Activated CD4-positive, alpha-beta memory T cell treated with anti-CD3 and anti-CD28 coated beads for 36 hours (primary cell): ENCODE measurements around the gene CDCA5. TPM values are rescaled to one million over a fixed set of nuclear protein-coding genes. Genes with fewer than 3 reads are reported as not detected.
A peak's percentile ranks its signal among the peaks of the same experiment; 100 is the strongest.

Source experiments
- CTCF ChIA-PET: fragments of 350-600 bp; sonication (Branson Sonifier 250); formaldehyde crosslinking; loops from one replicate; lab custom pipeline; 2021; ENCODE audit warnings: antibody characterized with exemption, inconsistent platforms; lab: Charles Lee
- POLR2A ChIA-PET: fragments of 350-600 bp; sonication (Branson Sonifier 250); formaldehyde crosslinking; loops from one replicate; lab custom pipeline; 2021; ENCODE audit warnings: antibody characterized with exemption; lab: Charles Lee
- DNase-seq: peaks from one replicate; pipeline ENCODE4 v3.0.0-alpha.2; 2020
- H3K27ac Mint-ChIP-seq: one replicate; pipeline ENCODE4 v1.8.0; 2021; ENCODE audit warnings: mixed read lengths
- H3K27me3 Mint-ChIP-seq: one replicate; pipeline ENCODE4 v1.8.0; 2021; ENCODE audit warnings: mixed read lengths
- H3K36me3 Mint-ChIP-seq: one replicate; pipeline ENCODE4 v1.8.0; 2021; ENCODE audit warnings: mixed read lengths
- H3K4me1 Mint-ChIP-seq: one replicate; pipeline ENCODE4 v1.8.0; 2021; ENCODE audit warnings: low read depth, mixed read lengths
- H3K4me3 Mint-ChIP-seq: one replicate; pipeline ENCODE4 v1.8.0; 2021; ENCODE audit warnings: mild to moderate bottlenecking, mixed read lengths
- H3K9me3 Mint-ChIP-seq: one replicate; pipeline ENCODE4 v1.8.0; 2021; ENCODE audit warnings: mixed read lengths
- intact Hi-C: fragments of 100-400 bp; cut with micrococcal nuclease; formaldehyde crosslinking; loops from one replicate; pipeline ENCODE4 v1.15.1; 2023
- total RNA-seq, 2 experiments: library from RNA; stranded (reverse); gene quantifications; one replicate each; pipeline ENCODE4 v1.2.3, GENCODE V29; 2021

CDCA5 gene
- total RNA-seq, 2 experiments from 2014 or later, result 111 to 112 TPM

- peaks cover 66% of the 10 kb centered on the region for H3K4me1 Mint-ChIP-seq
- H3K9me3 Mint-ChIP-seq, result no peaks in the 10 kb centered on the region
- DNase-seq, result no peak
- H3K27ac Mint-ChIP-seq, result peak overlapping the region; percentile 89
- ChIA-PET POLR2A (interaction anchor here (1.0 to 2.7 kb wide), 7 partner anchors 10 to 333 kb away, joined by 4 to 15 read pairs (median 6); partner anchors contain the start of genes CAPN1, POLA2 and VPS51), CTCF (interaction anchor here (0.6 to 5.7 kb wide), 12 partner anchors 8 to 270 kb away, joined by 3 to 72 read pairs (median 4); partner anchors contain the start of genes ARL2, SYVN1 and TM7SF2)
- peak overlapping the region; percentile 86 for H3K4me3 Mint-ChIP-seq
- no peaks in the 10 kb centered on the region for H3K27me3 Mint-ChIP-seq
- H3K36me3 Mint-ChIP-seq, result peaks cover 42% of the 10 kb centered on the region
- intact Hi-C loops, result loop anchor here (10.0 kb wide), 2 partner anchors 373 to 873 kb away; partner anchors contain the start of genes FKBP2, PPP1R14B and RASGRP2
Measured at GRCh38 chr11:65118097-65118837, 34.4 kb upstream of the CDCA5 start.

GRCh38 chr11:65117206-65118096, 33.6 kb upstream of the CDCA5 start, which contains the start of gene ZNHIT2:
Gene ZNHIT2, minus strand, starts transcription at chr11:65117701. Its CDS starts 48 bp downstream, at chr11:65117653.
- DNase-seq, result peak; percentile 100
- H3K27me3 Mint-ChIP-seq, result no peaks in the 10 kb centered on the region
- H3K27ac Mint-ChIP-seq, result peak within 1 kb of the TSS; percentile 95
- intact Hi-C loops, result loop anchor here (1.0 to 10.0 kb wide), 9 partner anchors 17 to 873 kb away; partner anchors contain the start of genes CDCA5, FKBP2, PPP1R14B and RASGRP2
- CTCF ChIA-PET, result interaction anchor here (0.6 to 5.7 kb wide), 20 partner anchors 7 to 536 kb away, joined by 3 to 72 read pairs (median 4); partner anchors contain the start of genes ARL2, SNX15, SYVN1 and TM7SF2
- peaks cover 42% of the 10 kb centered on the region for H3K36me3 Mint-ChIP-seq
- peak within 1 kb of the TSS; percentile 86 for H3K4me3 Mint-ChIP-seq
- POLR2A ChIA-PET, result interaction anchor here (0.7 to 2.7 kb wide), 11 partner anchors 9 to 339 kb away, joined by 3 to 15 read pairs (median 5); partner anchors contain the start of genes ARL2, CAPN1, POLA2 and SF1
- H3K4me1 Mint-ChIP-seq, result peaks cover 68% of the 10 kb centered on the region
- H3K9me3 Mint-ChIP-seq, result no peaks in the 10 kb centered on the region

DNA sequence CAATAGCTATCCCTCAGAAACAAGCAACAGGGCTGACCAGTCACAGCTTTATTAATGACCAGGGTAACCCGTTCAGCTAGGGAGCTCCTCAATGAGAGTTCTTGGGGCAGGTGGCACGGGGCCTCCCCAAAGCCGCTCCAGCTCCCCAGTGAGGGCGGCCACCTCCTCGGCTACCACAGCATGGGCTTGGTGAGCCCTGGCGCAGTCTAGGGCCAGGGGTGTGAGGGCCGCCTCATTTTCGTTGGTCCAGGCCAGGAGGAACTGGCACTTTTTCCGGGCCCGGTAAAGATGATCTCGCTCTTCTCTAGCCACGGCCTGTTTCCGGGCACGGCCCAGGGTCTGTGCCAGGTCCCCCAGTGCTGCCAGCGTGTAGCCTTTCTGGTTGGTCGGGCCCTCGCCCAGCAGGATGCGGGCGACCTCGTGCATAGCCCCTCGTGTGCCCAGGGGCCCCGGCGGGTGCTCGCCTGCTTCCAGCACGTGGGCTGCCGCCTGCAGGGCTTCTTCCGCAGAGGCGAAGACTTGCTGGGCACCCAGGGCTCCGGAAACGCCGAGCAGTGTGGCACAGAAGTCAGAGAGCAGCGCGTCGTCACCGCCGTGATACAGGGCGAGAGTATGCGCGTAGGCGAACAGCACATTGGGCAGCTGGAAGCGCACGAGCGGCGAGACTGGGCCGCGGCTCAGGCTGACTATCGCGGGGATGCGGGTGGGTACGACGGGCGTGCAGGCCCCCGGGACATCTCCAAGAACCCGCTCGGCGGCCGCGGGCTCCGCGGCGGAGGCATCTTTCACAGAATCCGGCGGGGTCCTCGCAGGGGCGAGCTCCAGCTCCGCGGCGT, 32.7 kb upstream of the CDCA5 start:
- Mint-ChIP-seq H3K9me3 (no peaks in the 10 kb centered on the region), H3K27ac (peak overlapping the region; percentile 95), H3K36me3 (peaks cover 36% of the 10 kb centered on the region), H3K4me1 (peaks cover 68% of the 10 kb centered on the region), H3K27me3 (no peaks in the 10 kb centered on the region), H3K4me3 (peak overlapping the region; percentile 86)
- peak; percentile 84 for DNase-seq
- intact Hi-C loops, result loop anchor here (1.0 to 10.0 kb wide), 9 partner anchors 18 to 872 kb away; partner anchors contain the start of genes CDCA5, FKBP2, PPP1R14B and RASGRP2
- ChIA-PET CTCF (interaction anchor here (0.6 to 2.8 kb wide), 9 partner anchors 13 to 537 kb away, joined by 3 to 16 read pairs (median 4); partner anchors contain the start of genes ARL2, SYVN1 and VPS51), POLR2A (interaction anchor here (0.6 to 2.7 kb wide), 8 partner anchors 15 to 898 kb away, joined by 3 to 15 read pairs (median 6); partner anchors contain the start of genes ARL2, POLA2, SF1 and SYVN1)

GRCh38 chr11:65115361-65116082, 31.7 kb upstream of the CDCA5 start:
- Mint-ChIP-seq H3K27ac (peak overlapping the region; percentile 95), H3K4me1 (peaks cover 69% of the 10 kb centered on the region), H3K4me3 (peak overlapping the region; percentile 86), H3K27me3 (no peaks in the 10 kb centered on the region), H3K9me3 (no peaks in the 10 kb centered on the region), H3K36me3 (peaks cover 25% of the 10 kb centered on the region)
- DNase-seq, result no peak
- intact Hi-C loops, result loop anchor here (2.0 to 10.0 kb wide), 5 partner anchors 19 to 871 kb away; partner anchors contain the start of genes FKBP2, PPP1R14B, RASGRP2 and SYVN1
- CTCF ChIA-PET, result interaction anchor here (0.7 to 1.6 kb wide), 2 partner anchors 66 to 101 kb away, joined by 3 read pairs; partner anchors contain the start of genes ARL2 and CAPN1
- POLR2A ChIA-PET, result interaction anchor here (0.6 to 2.7 kb wide), 2 partner anchors 19 to 897 kb away, joined by 3 to 15 read pairs; partner anchors contain the start of gene VPS51

DNA sequence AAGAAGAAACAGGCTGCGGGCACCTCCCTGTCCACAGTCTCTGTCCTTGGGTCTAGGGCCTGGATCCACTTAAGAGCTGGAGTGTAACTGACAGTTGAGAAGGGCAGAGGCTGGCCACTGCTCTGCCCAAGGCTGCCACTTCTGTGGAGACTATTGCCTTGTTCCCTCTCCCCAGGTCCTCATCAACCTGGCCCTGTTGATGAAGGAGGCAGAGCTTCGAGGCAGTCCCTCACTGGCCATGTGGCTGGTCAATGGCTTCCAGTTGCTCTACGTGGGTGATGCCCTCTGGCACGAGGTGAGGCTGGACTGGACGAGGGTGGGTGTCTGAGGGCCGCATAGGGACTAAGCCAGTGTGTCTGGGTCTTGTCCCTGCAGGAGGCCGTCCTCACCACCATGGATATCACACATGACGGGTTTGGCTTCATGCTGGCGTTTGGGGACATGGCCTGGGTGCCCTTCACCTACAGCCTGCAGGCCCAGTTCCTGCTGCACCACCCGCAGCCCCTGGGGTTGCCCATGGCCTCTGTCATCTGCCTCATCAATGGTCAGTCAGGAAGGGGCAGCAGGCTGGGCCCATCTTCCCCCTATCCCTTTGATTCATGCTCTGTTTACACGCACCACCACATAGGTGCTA, 30.8 kb upstream of the CDCA5 start:
- Mint-ChIP-seq H3K27me3 (no peaks in the 10 kb centered on the region), H3K36me3 (peaks cover 16% of the 10 kb centered on the region), H3K9me3 (no peaks in the 10 kb centered on the region), H3K27ac (no peak overlapping the region), H3K4me3 (no peak overlapping the region), H3K4me1 (peaks cover 67% of the 10 kb centered on the region)
- intact Hi-C loops, result loop anchor here (10.0 kb wide), 2 partner anchors 370 to 870 kb away; partner anchors contain the start of genes FKBP2, PPP1R14B and RASGRP2
- CTCF ChIA-PET, result interaction anchor here (0.7 to 2.6 kb wide), 3 partner anchors 31 to 100 kb away, joined by 3 to 7 read pairs (median 3); partner anchors contain the start of genes ARL2, CAPN1, CDCA5 and ZFPL1
- POLR2A ChIA-PET, result no interaction called here
- DNase-seq, result no peak

DNA sequence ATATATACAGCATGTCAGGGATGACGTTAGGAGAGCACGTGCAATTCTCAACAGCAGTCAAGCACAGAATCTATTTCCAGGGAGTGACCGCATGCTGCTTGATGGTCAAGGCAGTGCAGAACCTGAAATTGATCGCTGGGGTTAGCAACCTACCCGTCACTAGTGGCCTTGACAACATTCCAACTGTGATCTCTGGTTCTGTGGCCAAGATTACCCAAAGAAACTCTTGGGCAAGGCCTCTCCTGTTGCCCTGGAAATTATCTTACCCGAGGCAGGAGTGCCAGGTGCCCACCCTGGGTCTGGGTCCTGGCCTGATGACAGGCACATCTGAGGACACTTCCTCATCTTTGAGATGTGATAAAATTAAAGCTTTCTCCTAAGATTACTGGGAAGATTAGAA, 30.0 kb upstream of the CDCA5 start:
- H3K36me3 Mint-ChIP-seq, result peaks cover 13% of the 10 kb centered on the region
- no peaks in the 10 kb centered on the region for H3K27me3 Mint-ChIP-seq
- H3K4me1 Mint-ChIP-seq, result peaks cover 65% of the 10 kb centered on the region
- POLR2A ChIA-PET, result interaction anchor here (2.8 kb wide), 1 partner anchor 8 kb away, joined by 19 read pairs; the partner anchor contains the start of genes FAU and MRPL49
- H3K4me3 Mint-ChIP-seq, result peak overlapping the region; percentile 84
- no peaks in the 10 kb centered on the region for H3K9me3 Mint-ChIP-seq
- CTCF ChIA-PET, result interaction anchor here (2.6 to 6.7 kb wide), 3 partner anchors 6 to 31 kb away, joined by 7 to 122 read pairs (median 72); partner anchors contain the start of genes CDCA5, FAU, MRPL49 and VPS51
- intact Hi-C loops, result loop anchor here (10.0 kb wide), 2 partner anchors 369 to 869 kb away; partner anchors contain the start of genes FKBP2, PPP1R14B and RASGRP2
- no peak overlapping the region for H3K27ac Mint-ChIP-seq
- no peak for DNase-seq

- DNase-seq, result no peak
- ChIA-PET CTCF (interaction anchor here (0.6 to 6.7 kb wide), 11 partner anchors 7 to 265 kb away, joined by 3 to 122 read pairs (median 8); partner anchors contain the start of genes ARL2, CAPN1, CDCA5 and FAU), POLR2A (interaction anchor here (1.1 to 2.8 kb wide), 5 partner anchors 8 to 68 kb away, joined by 3 to 19 read pairs (median 5); partner anchors contain the start of genes CAPN1, FAU, MRPL49 and SYVN1)
- Mint-ChIP-seq H3K4me1 (peaks cover 60% of the 10 kb centered on the region), H3K27me3 (no peaks in the 10 kb centered on the region), H3K27ac (peak overlapping the region; percentile 56), H3K4me3 (peak overlapping the region; percentile 84), H3K36me3 (peaks cover 9% of the 10 kb centered on the region), H3K9me3 (no peaks in the 10 kb centered on the region)
- intact Hi-C loops, result loop anchor here (10.0 kb wide), 2 partner anchors 369 to 869 kb away; partner anchors contain the start of genes FKBP2, PPP1R14B and RASGRP2
Measured at GRCh38 chr11:65113361-65113756, 29.5 kb upstream of the CDCA5 start.

- H3K4me1 Mint-ChIP-seq, result peaks cover 56% of the 10 kb centered on the region
- intact Hi-C loops, result loop anchor here (10.0 kb wide), 2 partner anchors 368 to 868 kb away; partner anchors contain the start of genes FKBP2, PPP1R14B and RASGRP2
- H3K27ac Mint-ChIP-seq, result peak overlapping the region; percentile 56
- peak overlapping the region; percentile 84 for H3K4me3 Mint-ChIP-seq
- peak; percentile 84 for DNase-seq
- POLR2A ChIA-PET, result interaction anchor here (0.8 to 2.8 kb wide), 7 partner anchors 9 to 69 kb away, joined by 3 to 19 read pairs (median 5); partner anchors contain the start of genes CAPN1, CDCA5, FAU and MRPL49
- H3K36me3 Mint-ChIP-seq, result peaks cover 5% of the 10 kb centered on the region
- CTCF ChIA-PET, result interaction anchor here (0.6 to 6.7 kb wide), 13 partner anchors 7 to 910 kb away, joined by 3 to 122 read pairs (median 8); partner anchors contain the start of genes ARL2, CAPN1, CDCA5 and FAU
- H3K9me3 Mint-ChIP-seq, result no peaks in the 10 kb centered on the region
- H3K27me3 Mint-ChIP-seq, result no peaks in the 10 kb centered on the region
Measured at GRCh38 chr11:65112546-65113360, 28.9 kb upstream of the CDCA5 start.
